ENCODE data around the gene LAP3. TPM values are rescaled to one million over a fixed set of nuclear protein-coding genes. Genes with fewer than 3 reads are reported as not detected.
A peak's percentile ranks its signal among the peaks of the same experiment; 100 is the strongest.

LAP3 gene
- total and polyA plus RNA-seq, 12 donors: 21.9 to 222 (median 64.4) TPM

- peaks cover 0 to 100% (median 51%) of the 10 kb centered on the region in 9 donors for H3K36me3 ChIP-seq
Measured at GRCh38 chr4:17599826-17600225, 22.8 kb downstream of the LAP3 start.

GRCh38 chr4:17605236-17605635 is 28.2 kb downstream of the LAP3 start:
- 74 to 81% methylated on average over 3 of the region's 3 CpGs for WGBS, 2 donors
- no peak for DNase-seq
- Histone ChIP-seq H3K27ac (no peak overlapping the region), H3K4me3 (no peak overlapping the region), H3K9me3 (no peaks in the 10 kb centered on the region), H3K27me3 (no peaks in the 10 kb centered on the region), H3K4me1 (peaks cover 0 to 5% (median 0%) of the 10 kb centered on the region in 9 donors), H3K36me3 (peaks cover 0 to 89% (median 46%) of the 10 kb centered on the region in 9 donors)
- intact Hi-C loops (cut with DNase I): no loop called here
- ATAC-seq: no peak
- TF ChIP-seq, protein P1, sequence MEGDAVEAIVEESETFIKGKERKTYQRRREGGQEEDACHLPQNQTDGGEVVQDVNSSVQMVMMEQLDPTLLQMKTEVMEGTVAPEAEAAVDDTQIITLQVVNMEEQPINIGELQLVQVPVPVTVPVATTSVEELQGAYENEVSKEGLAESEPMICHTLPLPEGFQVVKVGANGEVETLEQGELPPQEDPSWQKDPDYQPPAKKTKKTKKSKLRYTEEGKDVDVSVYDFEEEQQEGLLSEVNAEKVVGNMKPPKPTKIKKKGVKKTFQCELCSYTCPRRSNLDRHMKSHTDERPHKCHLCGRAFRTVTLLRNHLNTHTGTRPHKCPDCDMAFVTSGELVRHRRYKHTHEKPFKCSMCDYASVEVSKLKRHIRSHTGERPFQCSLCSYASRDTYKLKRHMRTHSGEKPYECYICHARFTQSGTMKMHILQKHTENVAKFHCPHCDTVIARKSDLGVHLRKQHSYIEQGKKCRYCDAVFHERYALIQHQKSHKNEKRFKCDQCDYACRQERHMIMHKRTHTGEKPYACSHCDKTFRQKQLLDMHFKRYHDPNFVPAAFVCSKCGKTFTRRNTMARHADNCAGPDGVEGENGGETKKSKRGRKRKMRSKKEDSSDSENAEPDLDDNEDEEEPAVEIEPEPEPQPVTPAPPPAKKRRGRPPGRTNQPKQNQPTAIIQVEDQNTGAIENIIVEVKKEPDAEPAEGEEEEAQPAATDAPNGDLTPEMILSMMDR (IDR thresholded peaks at IDR 0.05): no peak

More at GRCh38 chr4:17599826-17600225, 22.8 kb downstream of the LAP3 start:
- no peak for DNase-seq
- Histone ChIP-seq H3K27ac (no peak overlapping the region), H3K4me1 (peaks cover 0 to 26% (median 4%) of the 10 kb centered on the region in 9 donors), H3K27me3 (no peaks in the 10 kb centered on the region), H3K9me3 (no peaks in the 10 kb centered on the region), H3K4me3 (no peak overlapping the region)
- TF ChIP-seq, protein P1 (IDR thresholded peaks at IDR 0.05): no peak
- intact Hi-C loops (cut with DNase I): no loop called here
- WGBS, 2 donors: 50 to 92% methylated on average over 1 of the region's 1 CpG
- ATAC-seq: no peak

DNA sequence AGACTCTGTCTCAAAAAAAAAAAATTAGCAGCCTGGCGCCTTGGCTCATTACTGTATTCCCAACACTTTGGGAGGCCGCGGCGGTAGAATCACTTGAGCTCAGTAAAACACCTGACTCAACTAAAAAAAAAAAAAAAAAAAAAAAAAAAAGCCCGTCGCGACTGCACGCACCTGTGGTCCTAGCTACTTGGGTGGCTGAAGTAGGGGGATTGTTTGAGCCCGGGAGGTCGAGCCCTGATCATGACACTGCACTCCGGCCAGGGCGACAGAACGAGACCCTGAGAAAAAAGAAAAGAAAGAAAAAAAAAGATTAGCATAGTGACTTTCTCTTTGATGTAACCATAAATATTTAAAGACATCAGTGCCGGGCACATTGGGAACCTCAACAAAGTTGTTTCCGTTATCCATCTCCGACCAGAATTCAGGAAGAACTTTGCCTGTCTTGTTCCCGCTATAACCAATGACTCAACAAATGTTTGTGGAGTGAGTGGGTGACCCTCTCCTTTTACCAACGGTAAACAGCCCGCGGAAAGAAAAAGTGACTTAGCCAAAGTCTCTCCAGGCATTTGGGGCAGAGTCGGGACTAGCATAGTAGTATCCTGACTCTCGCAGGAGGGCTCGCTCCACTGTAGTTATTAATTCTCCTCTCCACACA is 36.9 kb downstream of the LAP3 start:
- intact Hi-C loops (cut with DNase I): loop anchor here in 6 of 10 donors (2.0 to 10.0 kb wide), 6 partner anchors 33 to 201 kb away; partner anchors contain the start of genes LAP3 (in 4 of the 6), DCAF16 (in 1 of the 6) and NCAPG (in 1 of the 6)
- Histone ChIP-seq H3K9me3 (no peaks in the 10 kb centered on the region), H3K4me1 (peaks cover 10 to 43% (median 39%) of the 10 kb centered on the region in 9 donors), H3K4me3 (peak overlapping the region; percentile 66 to 100 (median 87)), H3K36me3 (peaks cover 0 to 30% (median 6%) of the 10 kb centered on the region in 9 donors), H3K27ac (peak overlapping the region; percentile 43 to 98 (median 84)), H3K27me3 (no peaks in the 10 kb centered on the region)
- peak; percentile 65 to 79 (median 70) for ATAC-seq
- DNase-seq: no peak
- 1 to 2% methylated on average over 23 of the region's 23 CpGs for WGBS, 2 donors
- TF ChIP-seq, protein P1 (IDR thresholded peaks at IDR 0.05): no peak

DNA sequence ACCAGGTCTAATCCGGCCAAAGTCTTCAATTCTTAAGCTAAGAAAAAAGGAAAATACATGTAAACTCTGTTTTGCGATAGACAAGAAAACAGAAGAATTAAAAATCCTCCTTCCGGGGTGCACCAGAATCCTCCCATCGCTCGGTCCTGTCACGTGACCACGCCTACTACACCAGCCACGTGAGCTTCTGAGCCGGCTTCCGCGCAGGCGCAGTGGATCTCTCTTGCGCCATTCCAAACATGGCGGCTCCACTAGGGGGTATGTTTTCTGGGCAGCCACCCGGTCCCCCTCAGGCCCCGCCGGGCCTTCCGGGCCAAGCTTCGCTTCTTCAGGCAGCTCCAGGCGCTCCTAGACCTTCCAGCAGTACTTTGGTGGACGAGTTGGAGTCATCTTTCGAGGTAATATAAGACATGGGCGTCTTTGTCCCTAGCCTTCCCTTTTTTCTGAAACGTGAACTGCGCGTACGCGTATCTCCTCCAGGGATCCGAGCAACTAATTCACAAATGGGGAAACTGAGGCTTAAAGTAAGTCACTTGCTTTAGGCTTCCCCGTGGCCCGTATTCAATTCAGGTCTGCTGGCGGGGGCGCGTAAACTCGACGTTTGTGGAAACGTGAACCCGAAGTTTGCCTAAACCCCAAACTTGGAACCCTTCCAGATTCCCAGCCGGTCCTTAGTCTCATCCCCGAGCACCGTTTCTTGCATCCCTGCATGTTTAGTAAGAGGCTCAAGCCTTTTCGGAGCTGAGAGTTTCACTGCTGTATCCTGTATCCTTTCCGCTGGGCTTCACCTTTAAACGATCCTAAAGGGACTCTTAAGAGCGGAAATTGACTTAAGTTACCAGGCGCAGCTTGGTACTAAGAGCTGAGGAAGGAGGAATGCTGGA is 37.7 kb downstream of the LAP3 start, which contains the start of gene MED28:
Gene MED28 (plus strand): TSS at position 226 of the 884 bp plus-strand sequence. CDS start 14 bp downstream, at position 240.
- 0% methylated on average over 46 of the region's 46 CpGs for WGBS, 2 donors
- Histone ChIP-seq H3K4me3 (peak within 1 kb of the TSS; percentile 66 to 100 (median 87)), H3K9me3 (no peaks in the 10 kb centered on the region), H3K36me3 (peaks cover 0 to 35% (median 6%) of the 10 kb centered on the region in 9 donors), H3K4me1 (peaks cover 10 to 50% (median 45%) of the 10 kb centered on the region in 9 donors), H3K27ac (peak within 1 kb of the TSS; percentile 43 to 98 (median 84)), H3K27me3 (no peaks in the 10 kb centered on the region)
- peak; percentile 95 to 96 for DNase-seq
- peak; percentile 94 to 99 (median 98) for ATAC-seq
- TF ChIP-seq, protein P1 (IDR thresholded peaks at IDR 0.05): peak in 4 of 9 donors; percentile 21 to 43 (median 26)
- intact Hi-C loops (cut with DNase I): loop anchor here in 8 of 10 donors (2.0 to 10.0 kb wide), 6 partner anchors 34 to 200 kb away; partner anchors contain the start of genes LAP3 (in 6 of the 8), DCAF16 (in 1 of the 8) and NCAPG (in 1 of the 8)
